SK-N-SH (cell line): ENCODE results near the gene CFAP65. TPM values are rescaled to one million over a fixed set of nuclear protein-coding genes. Genes with fewer than 3 reads are reported as not detected.

ENCODE experiments used
- CTCF ChIA-PET: fragments of 300-600, 350-600 bp; formaldehyde crosslinking; extraction: SDS; loops from one replicate; lab custom pipeline; 2021; lab: Yijun Ruan, JAX
- POLR2A ChIA-PET: fragments of 350-600 bp; sonication (Branson Sonifier 250); formaldehyde crosslinking; extraction: SDS; loops from one replicate; lab custom pipeline; 2020; ENCODE audit warnings: antibody characterized with exemption, inconsistent platforms; lab: Yijun Ruan, JAX
- DNase-seq: peaks from one replicate; pipeline ENCODE4 v3.0.0; 2012
- H2AFZ ChIP-seq: fragments of 200-600 bp; sonication (generic); 2 replicates; pipeline ENCODE4 v1.8.1; 2016; ENCODE audit warnings: antibody characterized with exemption, mild to moderate bottlenecking, low read depth
- H3F3A ChIP-seq: fragments of 200-600 bp; sonication (generic); replicated peaks from 2 replicates; pipeline ENCODE3; 2016; ENCODE audit warnings: antibody characterized with exemption, mild to moderate bottlenecking; ENCODE audit not compliant: insufficient read depth
- H3K27ac ChIP-seq, 2 experiments: fragments of 200-500 bp in 1 of 2; fragments of 200-600 bp in 1 of 2; sonication (Bioruptor generic) in 1 of 2; sonication (generic), shearing (Covaris generic) in 1 of 2; 2 replicates each; pipeline versions ENCODE4 v1.5.1 to v1.6.1; 2014 to 2016; ENCODE audit warnings: low read depth in 2 of 2, inconsistent platforms in 1 of 2, low read length in 1 of 2, mild to moderate bottlenecking in 1 of 2, mixed read lengths in 1 of 2
- H3K27me3 ChIP-seq: fragments of 200-600 bp; sonication (generic), shearing (Covaris generic); 2 replicates; pipeline ENCODE4 v1.6.1; 2016; ENCODE audit warnings: mixed run types; ENCODE audit not compliant: insufficient read depth
- H3K36me3 ChIP-seq, 2 experiments: fragments of 200-500 bp in 1 of 2; fragments of 200-600 bp in 1 of 2; sonication (Bioruptor generic) in 1 of 2; sonication (generic) in 1 of 2; replicated peaks in 1 of 2; 2 replicates each; pipeline versions ENCODE3 to v1.5.1; 2014 to 2016; ENCODE audit warnings: low read length in 1 of 2, mild to moderate bottlenecking in 1 of 2; ENCODE audit not compliant: insufficient read depth in 2 of 2, control insufficient read depth in 1 of 2
- H3K4me1 ChIP-seq, 2 experiments: fragments of 200-500 bp in 1 of 2; fragments of 200-600 bp in 1 of 2; sonication (Bioruptor generic) in 1 of 2; sonication (generic), shearing (Covaris generic) in 1 of 2; 2 replicates each; pipeline versions ENCODE4 v1.5.1 to v1.6.1; 2014 to 2016; ENCODE audit warnings: low read depth in 1 of 2, low read length in 1 of 2, mixed run types in 1 of 2; ENCODE audit not compliant: insufficient read depth in 2 of 2, control insufficient read depth in 1 of 2
- H3K4me2 ChIP-seq: fragments of 200-600 bp; sonication (generic), shearing (Covaris generic); 2 replicates; pipeline ENCODE4 v1.6.1; 2017; ENCODE audit warnings: mixed run types
- H3K4me3 ChIP-seq, 2 experiments: fragments of 200-500 bp in 1 of 2; fragments of 200-600 bp in 1 of 2; sonication (Bioruptor generic) in 1 of 2; sonication (generic), shearing (Covaris generic) in 1 of 2; 2 replicates each; pipeline versions ENCODE4 v1.5.1 to v1.8.1; 2014 to 2016; ENCODE audit warnings: low read depth in 2 of 2, inconsistent platforms in 1 of 2, low read length in 1 of 2, mild to moderate bottlenecking in 1 of 2, mixed read lengths in 1 of 2, moderate library complexity in 1 of 2
- H3K79me2 ChIP-seq: fragments of 200-600 bp; sonication (generic); 2 replicates; pipeline ENCODE4 v1.8.1; 2017; ENCODE audit warnings: mild to moderate bottlenecking; ENCODE audit not compliant: insufficient read depth
- H3K9ac ChIP-seq: fragments of 200-600 bp; sonication (generic); 2 replicates; pipeline ENCODE4 v1.6.1; 2017; ENCODE audit warnings: mixed run types
- H3K9me2 ChIP-seq: fragments of 200-600 bp; sonication (generic); 2 replicates; pipeline ENCODE4 v1.6.1; 2017; ENCODE audit warnings: mixed run types
- H3K9me3 ChIP-seq: fragments of 200-600 bp; sonication (generic); 2 replicates; pipeline ENCODE4 v1.6.1; 2017; ENCODE audit warnings: mixed run types, mild to moderate bottlenecking, moderate library complexity
- H4K20me1 ChIP-seq: fragments of 200-600 bp; sonication (generic); 2 replicates; pipeline ENCODE4 v1.6.1; 2017; ENCODE audit warnings: mild to moderate bottlenecking, mixed run types; ENCODE audit not compliant: insufficient read depth
- CHD2 ChIP-seq: fragments of 150-350 bp; IDR thresholded peaks from 2 replicates; pipeline ENCODE4 v1.6.1; 2018; ENCODE audit warnings: low read length; ENCODE audit not compliant: partially characterized antibody
- CTCF ChIP-seq: fragments of 200-600 bp; sonication (generic); IDR thresholded peaks from 2 replicates; pipeline ENCODE4 v1.6.1; 2017; ENCODE audit warnings: antibody characterized with exemption, mild to moderate bottlenecking, moderate library complexity
- EP300 ChIP-seq, 2 experiments: IDR thresholded peaks; 2 replicates each; pipeline versions ENCODE4 v1.4.0 to v1.6.1; 2012; ENCODE audit warnings: borderline replicate concordance in 1 of 2, low read depth in 1 of 2, low read length in 1 of 2
- FOSL2 ChIP-seq: IDR thresholded peaks from 2 replicates; pipeline ENCODE4 v1.4.0; 2012; ENCODE audit warnings: low read depth, mild to moderate bottlenecking, moderate library complexity, borderline replicate concordance
- FOXJ3 ChIP-seq: sonication (generic); formaldehyde crosslinking; IDR thresholded peaks from 2 replicates; pipeline ENCODE4 v1.5.1; 2020; ENCODE audit warnings: mild to moderate bottlenecking, missing genetic modification reagents
- FOXM1 ChIP-seq: IDR thresholded peaks from 2 replicates; pipeline ENCODE4 v1.4.0; 2012; ENCODE audit warnings: low read depth, mild to moderate bottlenecking
- GATA2 ChIP-seq: sonication (generic); formaldehyde crosslinking; IDR thresholded peaks from 2 replicates; pipeline ENCODE4 v1.5.0; 2020; ENCODE audit warnings: mild to moderate bottlenecking, missing genetic modification reagents
- MXI1 ChIP-seq: IDR thresholded peaks from 2 replicates; pipeline ENCODE4 v1.6.1; 2012; ENCODE audit warnings: mild to moderate bottlenecking, low read depth, low read length, improper control_type of control experiment
- NFIC ChIP-seq: IDR thresholded peaks from 2 replicates; pipeline ENCODE4 v1.4.0; 2012; ENCODE audit warnings: borderline replicate concordance
- PBX3 ChIP-seq: IDR thresholded peaks from 2 replicates; pipeline ENCODE4; 2012
- POLR2AphosphoS5 ChIP-seq: IDR thresholded peaks from 2 replicates; pipeline ENCODE4 v1.6.1; 2012; ENCODE audit warnings: low read depth, low read length
- RCOR1 ChIP-seq: fragments of 150-350 bp; IDR thresholded peaks from 2 replicates; pipeline ENCODE4 v1.6.1; 2017; ENCODE audit warnings: antibody characterized with exemption, low read length
- REST ChIP-seq: IDR thresholded peaks from 2 replicates; pipeline ENCODE4 v1.6.1; 2012; ENCODE audit warnings: mild to moderate bottlenecking, low read depth, low read length, moderate library complexity
- RFX5 ChIP-seq: IDR thresholded peaks from 2 replicates; pipeline ENCODE4 v1.6.1; 2012; ENCODE audit warnings: mild to moderate bottlenecking, improper control_type of control experiment, low read length
- SMC3 ChIP-seq: IDR thresholded peaks from 2 replicates; pipeline ENCODE4 v1.6.1; 2012; ENCODE audit warnings: low read depth, low read length, improper control_type of control experiment
- USF1 ChIP-seq: IDR thresholded peaks from 2 replicates; pipeline ENCODE4 v1.4.0; 2012; ENCODE audit warnings: low read depth, borderline replicate concordance
- USF2 ChIP-seq: fragments of 150-350 bp; IDR thresholded peaks from 2 replicates; pipeline ENCODE4 v1.6.1; 2017; ENCODE audit warnings: antibody characterized with exemption, low read length, low read depth, borderline replicate concordance
- YY1 ChIP-seq: IDR thresholded peaks from 2 replicates; pipeline ENCODE4 v1.4.0; 2012; ENCODE audit warnings: low read depth, mild to moderate bottlenecking
- WGBS: methylation state at CpG from one replicate; pipeline ENCODE4 v1.1.6; 2017; ENCODE audit warnings: low lambda C conversion rate; 5-methylcytosine and 5-hydroxymethylcytosine counted together
- polyA plus RNA-seq, 3 experiments: library from polyadenylated mRNA; depleted of rRNA; stranded (reverse); fragments of >200 nt; gene quantifications; 2 replicates each; pipeline ENCODE4 v1.2.3, GENCODE V29; 2012

The CFAP65 gene
- polyA plus RNA-seq, 1 of the 3 experiments (the other 2 are of a cell fraction) = 0.95 TPM

GRCh38 chr2:218997731-218998130, 43.6 kb downstream of the CFAP65 start:
- DNase-seq = peak; percentile 80
- H3K9me2 ChIP-seq = no peaks in the 10 kb centered on the region
- H3K4me1 ChIP-seq = peaks cover 0 to 67% of the 10 kb centered on the region in 2 experiments; a peak in 2 of 4 replicates
- ChIA-PET CTCF (interaction anchor here (0.6 to 12.8 kb wide), 11 partner anchors 8 to 181 kb away, joined by 3 to 258 read pairs (median 20); partner anchors contain the start of genes CDK5R2, FEV and NHEJ1), POLR2A (interaction anchor here (0.7 to 6.8 kb wide), 8 partner anchors 9 to 390 kb away, joined by 3 to 89 read pairs (median 4); partner anchors contain the start of genes CDK5R2, FEV, PLCD4 and ZFAND2B)
- no peaks in the 10 kb centered on the region for H3K9me3 ChIP-seq
- peak overlapping the region in 1 of 2 experiments; percentile 99; a peak in 2 of 4 replicates for H3K27ac ChIP-seq
- no peaks in the 10 kb centered on the region for H3K36me3 ChIP-seq
- 0 out of 2 replicates have a peak, but pooled peaks cover 2% of the 10 kb centered on the region for H3K27me3 ChIP-seq
- H2AFZ ChIP-seq = no peak overlapping the region
- H4K20me1 ChIP-seq = no peaks in the 10 kb centered on the region
- H3K4me2 ChIP-seq = no peak overlapping the region
- no peak overlapping the region for H3K9ac ChIP-seq
- TF ChIP-seq CHD2 (peak; percentile 91), FOXJ3 (CRISPR knock-in tag) (peak; percentile 78; the same call in 1 of the 2 replicates), USF1 (no peak), POLR2AphosphoS5 (no peak), NFIC (no peak), FOSL2 (no peak), RCOR1 (peak; percentile 90), SMC3 (peak; percentile 0; the same call in 1 of the 2 replicates), PBX3 (no peak), USF2 (peak; percentile 50; the same call in 1 of the 2 replicates), EP300 (IDR thresholded peaks at IDR 0.05; ENCODE audit: borderline replicate concordance in 1 of 2, low read depth in 1 of 2, low read length in 1 of 2) (peak in 1 of 2 experiments; percentile 85; a peak in 2 of 4 replicates), YY1 (no peak), REST (no peak), GATA2 (CRISPR knock-in tag) (peak; percentile 93), MXI1 (peak; percentile 55), FOXM1 (no peak), CTCF (no peak), RFX5 (no peak)
- H3F3A ChIP-seq = no peaks in the 10 kb centered on the region
- WGBS = 0% methylated on average over 1 of the region's 2 CpGs
- no peaks in the 10 kb centered on the region for H3K79me2 ChIP-seq
- H3K4me3 ChIP-seq = no peak overlapping the region
